Neural progenitor cell (in vitro differentiated cells): Measurements from ENCODE around the gene SWI5.

Source experiments
- EZH2 ChIP-seq: fragments of 200-600 bp; sonication (generic); IDR thresholded peaks from 2 replicates; pipeline ENCODE4 v1.6.1; 2017; ENCODE audit warnings: antibody characterized with exemption, mild to moderate bottlenecking, moderate library complexity
- TF ChIP-seq, protein P1 (sequence below): fragments of 200-600 bp; sonication (generic); IDR thresholded peaks from 2 replicates; pipeline ENCODE4 v1.5.1; 2017; ENCODE audit warnings: antibody characterized with exemption, mild to moderate bottlenecking

DNA sequence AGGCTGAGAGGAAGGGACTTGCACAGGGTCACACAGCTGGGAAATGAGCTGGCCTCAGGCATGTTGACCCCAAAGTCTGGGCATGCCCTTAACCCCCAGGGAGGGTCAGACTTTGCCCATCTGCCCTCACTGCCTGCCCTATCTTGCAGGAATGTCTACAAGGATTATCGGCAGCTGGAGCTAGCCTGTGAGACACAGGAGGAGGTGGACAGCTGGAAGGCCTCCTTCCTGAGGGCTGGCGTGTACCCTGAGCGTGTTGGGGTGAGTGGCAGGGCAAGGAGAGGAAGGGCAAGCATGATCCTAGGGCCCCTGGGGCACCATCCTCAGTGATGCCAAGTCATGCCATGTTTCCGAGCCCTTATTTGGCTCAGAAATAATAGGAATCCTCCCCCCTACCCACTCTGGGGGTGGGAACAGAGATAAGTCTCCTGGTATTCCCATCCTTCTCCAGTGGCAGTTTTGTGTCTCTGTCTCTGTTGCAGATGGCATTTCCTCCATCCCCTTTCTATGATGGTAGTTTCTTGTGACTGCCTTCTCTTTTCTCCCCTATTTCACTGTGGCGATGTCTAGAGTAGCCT lies 28.8 kb upstream of the SWI5 start:
- TF ChIP-seq, protein P1, sequence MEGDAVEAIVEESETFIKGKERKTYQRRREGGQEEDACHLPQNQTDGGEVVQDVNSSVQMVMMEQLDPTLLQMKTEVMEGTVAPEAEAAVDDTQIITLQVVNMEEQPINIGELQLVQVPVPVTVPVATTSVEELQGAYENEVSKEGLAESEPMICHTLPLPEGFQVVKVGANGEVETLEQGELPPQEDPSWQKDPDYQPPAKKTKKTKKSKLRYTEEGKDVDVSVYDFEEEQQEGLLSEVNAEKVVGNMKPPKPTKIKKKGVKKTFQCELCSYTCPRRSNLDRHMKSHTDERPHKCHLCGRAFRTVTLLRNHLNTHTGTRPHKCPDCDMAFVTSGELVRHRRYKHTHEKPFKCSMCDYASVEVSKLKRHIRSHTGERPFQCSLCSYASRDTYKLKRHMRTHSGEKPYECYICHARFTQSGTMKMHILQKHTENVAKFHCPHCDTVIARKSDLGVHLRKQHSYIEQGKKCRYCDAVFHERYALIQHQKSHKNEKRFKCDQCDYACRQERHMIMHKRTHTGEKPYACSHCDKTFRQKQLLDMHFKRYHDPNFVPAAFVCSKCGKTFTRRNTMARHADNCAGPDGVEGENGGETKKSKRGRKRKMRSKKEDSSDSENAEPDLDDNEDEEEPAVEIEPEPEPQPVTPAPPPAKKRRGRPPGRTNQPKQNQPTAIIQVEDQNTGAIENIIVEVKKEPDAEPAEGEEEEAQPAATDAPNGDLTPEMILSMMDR = no peak
- TF ChIP-seq EZH2 = no peak
